Measurements from ENCODE around the gene HMCN1. TPM values are rescaled to one million over a fixed set of nuclear protein-coding genes. Genes with fewer than 3 reads are reported as not detected.

HMCN1 gene
- polyA plus RNA-seq, 1 experiment: 20.9 TPM

GRCh38 chr1:186059752-186060151 lies 325.6 kb downstream of the HMCN1 start:
- Histone ChIP-seq H3K9me3 (ENCODE audit: control insufficient read depth, insufficient read depth, low read length) (no peaks in the 10 kb centered on the region), H3K27ac (ENCODE audit: low read depth, low read length) (no peak overlapping the region), H3K27me3 (ENCODE audit: control insufficient read depth, insufficient read depth, low read length) (no peaks in the 10 kb centered on the region), H3K4me3 (ENCODE audit: low read depth, low read length) (no peak overlapping the region)
- POLR2A ChIA-PET: no interaction called here
- TF ChIP-seq CTCF (IDR thresholded peaks at IDR 0.05; ENCODE audit: low read depth, low read length): no peak
- CTCF ChIA-PET: no interaction called here
- no peak for DNase-seq (ENCODE audit: low read depth, low spot score)

GRCh38 chr1:186060226-186060625 lies 326.0 kb downstream of the HMCN1 start:
- no peak for TF ChIP-seq CTCF (IDR thresholded peaks at IDR 0.05; ENCODE audit: low read depth, low read length)
- Histone ChIP-seq H3K27me3 (ENCODE audit: control insufficient read depth, insufficient read depth, low read length) (no peaks in the 10 kb centered on the region), H3K4me3 (ENCODE audit: low read depth, low read length) (no peak overlapping the region), H3K27ac (ENCODE audit: low read depth, low read length) (no peak overlapping the region), H3K9me3 (ENCODE audit: control insufficient read depth, insufficient read depth, low read length) (no peaks in the 10 kb centered on the region)
- ChIA-PET POLR2A (no interaction called here), CTCF (no interaction called here)
- no peak for DNase-seq (ENCODE audit: low read depth, low spot score)

- no peak for DNase-seq (ENCODE audit: low read depth, low spot score)
- ChIA-PET CTCF (no interaction called here), POLR2A (no interaction called here)
- H3K9me3 ChIP-seq (ENCODE audit: control insufficient read depth, insufficient read depth, low read length): no peaks in the 10 kb centered on the region
- no peak overlapping the region for H3K27ac ChIP-seq (ENCODE audit: low read depth, low read length)
- TF ChIP-seq CTCF (IDR thresholded peaks at IDR 0.05; ENCODE audit: low read depth, low read length): no peak
- no peak overlapping the region for H3K4me3 ChIP-seq (ENCODE audit: low read depth, low read length)
- H3K27me3 ChIP-seq (ENCODE audit: control insufficient read depth, insufficient read depth, low read length): no peaks in the 10 kb centered on the region
Observed at GRCh38 chr1:186063091-186063657, 329.0 kb downstream of the HMCN1 start.

- no peak for DNase-seq (ENCODE audit: low read depth, low spot score)
- TF ChIP-seq CTCF (IDR thresholded peaks at IDR 0.05; ENCODE audit: low read depth, low read length): no peak
- ChIA-PET CTCF (no interaction called here), POLR2A (no interaction called here)
- Histone ChIP-seq H3K27me3 (ENCODE audit: control insufficient read depth, insufficient read depth, low read length) (no peaks in the 10 kb centered on the region), H3K9me3 (ENCODE audit: control insufficient read depth, insufficient read depth, low read length) (no peaks in the 10 kb centered on the region), H3K4me3 (ENCODE audit: low read depth, low read length) (no peak overlapping the region), H3K27ac (ENCODE audit: low read depth, low read length) (no peak overlapping the region)
Observed at GRCh38 chr1:186066411-186066810, 332.2 kb downstream of the HMCN1 start.

- H3K9me3 ChIP-seq (ENCODE audit: control insufficient read depth, insufficient read depth, low read length): no peaks in the 10 kb centered on the region
- H3K27me3 ChIP-seq (ENCODE audit: control insufficient read depth, insufficient read depth, low read length): no peaks in the 10 kb centered on the region
- H3K27ac ChIP-seq (ENCODE audit: low read depth, low read length): no peak overlapping the region
- POLR2A ChIA-PET: no interaction called here
- no peak overlapping the region for H3K4me3 ChIP-seq (ENCODE audit: low read depth, low read length)
- CTCF ChIA-PET: no interaction called here
- no peak for DNase-seq (ENCODE audit: low read depth, low spot score)
- no peak for TF ChIP-seq CTCF (IDR thresholded peaks at IDR 0.05; ENCODE audit: low read depth, low read length)
Observed at GRCh38 chr1:186073697-186074096, 339.5 kb downstream of the HMCN1 start.
